ENCODE results near the gene TMEM178B.
"Not testable (repeated sequence)": the region's sequence is repeated elsewhere in the genome, so short reads cannot be mapped to it uniquely, and the experiment has no call there.

The TMEM178B gene

GRCh38 chr7:141144921-141145629, 71.2 kb downstream of the TMEM178B start:
- DNase-seq: peak; percentile 32

GRCh38 chr7:141145630-141145982, 71.7 kb downstream of the TMEM178B start:
- no peak for DNase-seq

GRCh38 chr7:141147482-141147881, 73.6 kb downstream of the TMEM178B start:
- no peak for DNase-seq

- DNase-seq: no peak
Observed at GRCh38 chr7:141150465-141150864, 76.6 kb downstream of the TMEM178B start.

GRCh38 chr7:141151746-141152145, 77.9 kb downstream of the TMEM178B start:
- DNase-seq: no peak

- DNase-seq: no peak
Observed at GRCh38 chr7:141153231-141153630, 79.4 kb downstream of the TMEM178B start.

GRCh38 chr7:141154131-141154732, 80.4 kb downstream of the TMEM178B start:
- no peak for DNase-seq

- no peak for DNase-seq
Observed at GRCh38 chr7:141156407-141156806, 82.5 kb downstream of the TMEM178B start.

- DNase-seq: no peak
Observed at GRCh38 chr7:141157138-141157765, 83.4 kb downstream of the TMEM178B start.

GRCh38 chr7:141158561-141158960, 84.7 kb downstream of the TMEM178B start:
- peak; percentile 97 for DNase-seq

GRCh38 chr7:141160246-141160860, 86.5 kb downstream of the TMEM178B start:
- DNase-seq: no peak

GRCh38 chr7:141161550-141162535, 88.0 kb downstream of the TMEM178B start:
- DNase-seq: no peak

- DNase-seq: no peak
Observed at GRCh38 chr7:141165521-141165920, 91.7 kb downstream of the TMEM178B start.

- DNase-seq: no peak
Observed at GRCh38 chr7:141166926-141167325, 93.1 kb downstream of the TMEM178B start.

- no peak for DNase-seq
Observed at GRCh38 chr7:141167381-141167964, 93.6 kb downstream of the TMEM178B start.

- DNase-seq: not testable (repeated sequence)
Observed at GRCh38 chr7:141169157-141169556, 95.3 kb downstream of the TMEM178B start.

GRCh38 chr7:141175728-141176127, 101.9 kb downstream of the TMEM178B start:
- DNase-seq: not testable (repeated sequence)

GRCh38 chr7:141177120-141177519, 103.3 kb downstream of the TMEM178B start:
- DNase-seq: not testable (repeated sequence)

GRCh38 chr7:141178486-141179135, 104.7 kb downstream of the TMEM178B start:
- no peak for DNase-seq

- DNase-seq: no peak
Observed at GRCh38 chr7:141181812-141182211, 107.9 kb downstream of the TMEM178B start.

GRCh38 chr7:141184532-141185190, 110.8 kb downstream of the TMEM178B start:
- no peak for DNase-seq

All from NCI-H226 (cell line).